DMS153 treated with DMSO at 0.1 percent for 48 hours (cell line): Measurements from ENCODE around the gene FGF14.

ENCODE experiments used
- DNase-seq: peaks from one replicate; lab custom pipeline; 2025; ENCODE audit not compliant: unreplicated experiment; lab: John Stamatoyannopoulos, UW

FGF14 gene

DNA sequence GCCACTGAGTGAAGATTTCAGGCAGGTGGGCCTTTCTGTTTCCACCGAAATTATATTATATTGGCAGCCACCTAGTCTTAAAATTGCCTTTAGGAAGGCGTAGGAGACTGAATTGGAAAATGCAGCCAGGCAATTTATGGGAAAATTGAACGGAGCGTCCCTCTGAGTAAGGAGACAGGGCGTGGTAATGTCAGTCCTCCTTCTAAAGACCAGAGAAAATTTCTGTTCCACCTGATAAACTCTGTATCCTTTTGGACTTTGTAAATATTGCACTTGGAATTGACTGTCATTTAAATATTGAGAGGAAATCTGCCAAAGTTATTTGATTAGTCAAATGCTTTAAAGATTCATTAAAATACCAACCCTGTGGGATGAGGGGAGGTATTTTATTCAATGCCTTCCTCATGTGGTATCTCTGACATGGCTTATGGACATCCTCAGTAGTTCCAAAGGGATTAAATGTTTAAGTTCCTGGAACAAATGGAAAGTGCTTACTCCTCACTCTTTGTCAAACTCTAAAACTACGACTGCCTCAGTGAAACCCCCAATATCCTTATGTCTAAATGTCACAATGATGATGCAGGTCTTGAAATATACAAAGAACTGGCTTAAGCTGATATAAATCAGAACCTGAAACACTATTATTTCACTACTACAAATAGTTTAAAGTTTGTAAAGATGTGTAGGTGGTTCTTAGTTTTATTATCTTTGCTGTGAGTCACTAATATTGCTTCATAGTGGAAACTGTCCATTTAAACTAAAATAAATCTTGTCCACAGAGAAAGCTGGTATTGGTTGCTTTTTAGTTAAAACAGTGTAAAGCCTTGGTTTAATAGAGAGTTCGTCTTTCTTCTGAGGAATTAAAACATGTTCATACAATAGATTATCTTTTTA is 203.2 kb downstream of the FGF14 start:
- no peak for DNase-seq

DNA sequence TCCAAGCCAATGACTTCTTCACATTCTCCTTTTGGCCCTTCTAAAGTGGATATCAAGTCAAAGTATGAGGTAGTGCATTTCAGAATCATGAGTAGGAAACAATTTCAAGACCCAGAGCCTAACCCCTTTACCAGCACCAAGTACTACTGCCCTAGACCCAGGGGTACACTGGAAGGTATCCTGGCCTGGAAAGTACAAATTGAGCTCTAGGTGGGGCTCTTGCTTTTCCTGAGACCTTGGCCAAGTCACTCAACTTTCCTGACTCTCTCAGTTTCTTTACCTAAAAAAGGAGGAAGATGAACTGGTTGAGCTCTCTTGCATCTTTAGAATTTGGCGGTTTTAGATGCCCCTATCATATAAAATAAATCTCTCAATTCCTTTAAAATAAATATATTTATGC is 204.7 kb downstream of the FGF14 start:
- peak; percentile 23 for DNase-seq

DNA sequence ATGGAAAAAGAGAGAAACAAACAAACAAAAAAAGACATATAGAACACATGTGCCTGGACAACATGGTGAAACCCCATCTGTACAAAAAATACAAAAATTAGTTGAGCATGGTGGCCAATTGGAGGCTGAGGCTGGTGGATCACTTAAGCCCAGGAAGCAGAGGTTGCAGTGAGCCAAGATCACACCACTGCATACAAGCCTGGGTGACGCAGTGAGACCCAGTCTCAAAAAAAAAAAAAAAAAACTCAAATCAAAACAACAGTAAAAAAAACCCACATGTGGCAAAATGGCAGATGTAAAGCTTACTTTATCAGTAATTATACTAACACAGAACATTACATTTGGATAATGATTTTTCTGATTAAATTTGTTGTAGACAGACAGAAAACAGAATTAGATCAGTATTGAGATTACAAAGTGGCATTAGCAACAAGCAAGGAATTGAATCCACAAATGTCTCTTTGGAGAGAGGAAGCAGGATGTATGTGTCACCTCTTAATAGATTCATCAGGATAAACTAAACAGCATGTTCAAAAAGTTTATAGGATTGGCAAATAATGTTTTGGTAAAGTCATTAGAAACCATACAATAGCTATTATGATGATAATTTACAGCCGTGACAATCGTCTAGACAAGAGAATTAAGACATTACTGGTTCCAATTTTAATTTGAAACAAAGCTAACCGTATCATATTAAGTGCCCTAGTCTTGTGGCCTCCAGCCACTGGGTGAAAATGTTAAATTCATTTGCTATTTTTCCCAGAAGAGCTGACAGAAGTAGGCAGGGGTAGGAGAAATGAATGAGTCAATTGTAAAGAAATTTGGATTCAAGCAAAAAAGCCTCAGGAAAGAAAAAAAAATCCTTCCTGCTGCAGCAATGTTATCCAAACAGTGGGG is 206.0 kb downstream of the FGF14 start:
- no peak for DNase-seq

DNA sequence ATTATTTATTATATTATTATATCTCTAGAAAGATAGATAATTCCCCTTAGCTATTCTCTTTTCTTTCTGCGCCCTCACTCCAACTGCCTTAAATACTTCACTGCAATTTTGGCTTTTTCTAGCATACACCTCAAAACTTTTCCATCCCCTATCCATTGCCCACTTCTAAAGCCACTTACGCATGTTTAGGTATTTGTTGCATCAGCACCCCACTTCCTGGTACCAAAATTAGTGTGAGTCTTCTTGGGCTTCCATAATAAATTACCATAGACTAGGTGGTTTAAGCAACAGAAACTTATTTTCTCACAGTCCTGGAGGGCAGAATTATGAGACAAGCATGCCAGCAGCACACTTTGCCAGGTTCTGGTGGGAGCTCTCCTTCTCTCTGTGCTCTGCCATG is 209.0 kb downstream of the FGF14 start:
- DNase-seq, result no peak

DNA sequence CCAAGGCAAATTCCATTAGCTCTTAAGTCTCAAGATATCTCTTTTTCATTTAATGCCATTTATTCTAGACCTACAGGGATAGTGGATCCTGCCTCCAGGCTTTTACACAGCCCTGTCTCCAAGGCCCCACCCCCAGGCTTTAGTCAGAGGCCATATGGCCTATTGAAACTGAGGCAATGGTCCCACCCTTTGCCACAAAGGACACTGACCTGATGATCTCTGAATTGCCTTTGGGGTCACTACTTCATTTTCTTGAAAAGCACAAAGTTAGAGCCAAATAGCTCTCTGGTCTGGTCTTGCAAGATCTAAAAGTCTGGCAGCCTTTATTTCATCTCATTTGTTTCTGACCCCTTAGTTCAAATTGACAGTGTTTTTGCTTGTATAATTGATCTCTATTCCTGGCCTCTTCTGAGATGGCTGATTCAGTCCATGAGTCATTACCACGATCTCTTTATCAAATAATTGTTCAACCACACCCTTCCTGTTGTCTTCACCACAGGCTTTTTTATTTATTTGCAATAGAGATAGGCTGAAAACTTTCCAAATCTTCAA is 209.8 kb downstream of the FGF14 start:
- no peak for DNase-seq

DNA sequence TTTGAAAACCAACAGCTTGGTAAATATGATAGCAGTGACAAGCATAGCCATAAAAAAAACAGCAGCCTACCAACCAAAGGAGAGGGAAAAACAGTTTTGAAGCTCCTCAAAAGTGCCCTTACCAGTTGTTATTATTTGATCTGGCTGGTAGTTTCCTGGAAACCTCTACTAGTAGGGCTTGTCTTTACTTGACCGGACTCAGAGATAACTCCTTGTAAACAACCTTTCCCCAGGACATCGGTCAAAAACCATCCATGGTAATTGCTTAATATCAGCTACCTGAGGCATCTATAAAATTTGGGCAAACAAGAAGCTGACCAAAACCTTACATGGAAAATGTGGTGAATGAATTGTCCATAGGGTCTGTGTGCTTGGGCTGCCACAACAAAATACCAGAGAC is 210.9 kb downstream of the FGF14 start:
- no peak for DNase-seq

DNA sequence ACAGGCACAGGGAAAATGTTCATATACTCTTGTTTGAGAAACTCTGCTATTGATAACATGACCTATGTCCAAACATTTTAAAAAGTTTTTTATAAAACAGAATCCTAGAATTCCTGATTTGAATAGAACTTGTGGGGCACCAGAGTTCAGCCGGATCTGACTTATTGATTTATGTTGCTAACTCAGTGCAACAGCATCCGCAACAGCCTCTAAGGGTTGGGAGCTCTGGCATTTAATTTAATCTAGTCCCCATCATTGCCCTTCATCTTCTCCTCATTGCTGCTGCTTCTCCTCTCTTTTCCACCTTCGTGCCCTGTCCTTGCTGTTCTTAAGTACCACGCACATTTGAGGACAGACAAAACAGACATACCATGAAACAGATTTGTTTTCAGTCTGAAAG is 214.5 kb downstream of the FGF14 start:
- DNase-seq, result no peak

DNA sequence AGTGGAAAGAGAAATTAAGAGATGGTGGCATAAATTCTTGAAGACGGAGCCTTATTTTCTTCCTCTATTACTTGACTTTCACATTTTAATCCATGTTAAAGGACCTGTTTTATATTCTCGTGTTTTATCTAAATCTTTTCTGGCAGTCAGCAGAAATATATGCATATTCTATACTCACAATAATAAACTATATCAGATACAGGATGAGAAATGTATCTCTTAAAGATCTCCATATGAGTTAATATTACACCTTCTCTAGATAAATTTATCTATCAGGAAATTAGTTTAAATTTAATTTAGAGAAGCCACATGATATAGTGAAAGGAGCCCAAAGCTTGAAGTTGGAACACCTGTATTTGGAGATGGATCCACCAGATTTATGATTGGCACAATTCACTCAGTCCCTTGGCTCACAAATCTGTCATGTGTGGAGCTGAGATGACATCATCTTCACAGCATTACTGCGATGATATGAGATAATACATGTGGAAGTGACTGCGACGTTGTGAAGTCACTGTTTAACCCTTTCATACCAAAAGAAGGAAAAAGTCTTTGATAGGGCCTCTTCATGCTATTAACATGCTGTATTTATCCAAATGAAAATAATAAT is 216.4 kb downstream of the FGF14 start:
- DNase-seq, result no peak

DNA sequence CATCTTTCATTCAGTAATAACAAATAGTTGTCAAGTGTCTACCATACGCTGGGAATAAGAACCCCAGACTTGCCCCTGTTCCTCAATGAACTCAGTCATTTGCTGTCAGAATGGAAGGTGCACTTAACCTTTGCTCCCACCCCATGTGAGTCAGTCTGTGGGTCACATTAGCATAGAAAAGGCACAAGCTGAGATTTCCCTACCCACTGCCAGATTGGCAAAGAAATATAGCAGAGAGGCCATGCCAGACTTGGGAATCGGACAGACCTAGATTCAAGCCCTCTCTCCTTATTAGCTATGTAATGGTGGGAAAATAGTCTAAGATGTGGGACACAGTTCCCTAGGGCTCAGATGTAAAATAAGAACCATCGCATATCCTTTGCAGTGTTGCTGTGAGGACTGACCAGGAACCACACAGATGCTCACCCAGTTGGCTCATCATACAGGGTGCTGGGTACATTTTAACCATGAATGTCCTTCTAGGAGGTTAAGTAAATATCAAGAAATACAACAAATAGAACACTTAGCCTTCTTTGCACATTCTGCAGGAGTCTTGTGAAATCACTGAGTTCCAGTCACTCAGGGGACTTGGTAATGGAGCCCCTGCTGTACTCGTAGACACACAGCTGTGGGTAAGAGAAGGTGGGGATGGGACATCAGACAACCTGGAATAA is 218.2 kb downstream of the FGF14 start:
- DNase-seq, result no peak

DNA sequence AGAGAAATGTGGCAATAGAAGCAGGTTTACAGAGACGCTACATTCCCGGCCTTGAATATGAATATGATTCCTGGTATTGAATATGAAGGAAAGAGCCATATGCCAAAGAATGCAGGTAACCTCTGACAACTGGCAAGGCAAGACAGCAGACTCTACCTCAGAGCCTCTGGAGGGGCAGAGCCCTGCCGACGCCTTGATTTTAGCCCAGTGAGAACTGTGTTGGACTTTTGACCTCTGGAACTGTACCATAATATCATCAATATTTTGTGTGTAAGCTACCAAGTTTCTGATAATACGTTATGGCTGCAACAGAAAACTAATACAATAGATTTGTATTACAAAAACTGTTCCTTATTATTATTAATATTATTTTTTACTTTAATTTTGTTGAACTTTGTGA is 219.7 kb downstream of the FGF14 start:
- no peak for DNase-seq

DNA sequence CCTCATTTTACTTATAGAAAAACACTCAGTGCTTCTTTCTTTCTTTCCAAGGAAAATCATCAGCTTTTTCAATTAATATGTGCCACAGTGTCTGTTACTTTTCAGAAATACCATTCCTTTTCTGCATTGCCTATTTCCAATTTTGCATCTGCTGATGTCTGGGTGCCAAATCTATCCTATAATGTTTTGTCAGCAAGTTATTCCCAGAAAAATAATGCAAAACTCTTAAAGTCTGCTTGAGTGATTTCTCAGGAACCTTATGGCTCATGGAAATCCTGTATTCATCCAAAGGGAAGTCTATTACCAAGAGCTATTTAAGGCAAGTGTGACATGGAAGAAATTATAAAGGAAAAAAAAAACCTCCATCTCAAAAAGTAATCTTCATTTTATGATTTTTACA is 224.4 kb downstream of the FGF14 start:
- no peak for DNase-seq

DNA sequence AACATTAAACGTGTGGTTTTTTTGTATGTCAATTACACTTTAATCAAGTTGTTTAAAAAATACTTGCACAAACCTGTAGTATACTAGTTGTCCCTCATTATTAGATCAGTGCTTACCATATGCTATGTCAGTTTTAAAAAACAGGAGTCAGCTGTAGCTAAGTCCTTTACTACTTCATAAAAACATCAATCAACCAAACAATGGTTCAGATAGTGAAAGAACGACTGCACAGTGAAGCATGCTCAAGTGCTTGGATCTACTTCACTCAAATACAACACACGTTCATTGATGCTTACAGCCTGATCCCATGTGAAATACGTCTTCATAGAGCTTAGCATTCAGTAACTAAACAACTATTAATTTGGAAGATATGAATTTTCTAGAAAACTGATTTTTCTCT is 225.0 kb downstream of the FGF14 start:
- DNase-seq, result peak; percentile 76

DNA sequence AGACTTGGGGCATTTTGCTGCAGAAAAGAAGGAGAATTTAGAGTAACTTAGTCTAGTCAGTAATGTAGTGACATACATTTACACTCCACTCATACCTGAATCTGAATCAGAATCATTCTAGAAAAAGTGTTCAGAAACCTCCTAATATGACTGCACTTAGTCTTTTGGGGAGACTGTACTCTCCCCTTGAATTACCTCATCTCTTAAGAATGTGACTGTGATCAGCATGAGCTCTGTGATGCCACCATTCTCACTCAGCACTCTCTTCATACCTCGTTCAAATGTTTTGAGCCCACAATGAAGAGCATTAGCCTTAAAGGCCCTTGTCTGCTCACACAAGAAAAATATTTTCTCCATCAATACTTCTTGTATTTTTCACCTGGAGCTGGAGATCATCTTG is 229.4 kb downstream of the FGF14 start:
- DNase-seq, result no peak

DNA sequence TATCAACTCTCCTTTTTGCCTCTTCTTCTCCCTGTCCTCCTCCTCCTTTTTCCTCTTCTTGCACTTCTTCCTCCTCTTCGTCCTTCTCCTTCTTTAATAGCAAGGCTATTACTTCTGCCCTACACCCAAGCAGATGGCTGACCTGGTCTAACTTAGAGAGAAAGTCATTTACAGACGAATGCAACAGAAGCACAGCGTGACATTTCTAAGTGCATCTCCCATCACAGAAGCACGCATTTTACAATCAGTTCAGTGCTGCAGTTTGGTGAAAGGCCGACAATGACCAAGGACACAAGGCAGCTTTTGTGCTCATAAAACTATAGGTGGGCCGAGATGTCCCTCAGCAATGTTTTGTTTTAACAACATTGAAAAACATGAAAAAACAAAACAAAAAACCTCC is 231.5 kb downstream of the FGF14 start:
- no peak for DNase-seq

DNA sequence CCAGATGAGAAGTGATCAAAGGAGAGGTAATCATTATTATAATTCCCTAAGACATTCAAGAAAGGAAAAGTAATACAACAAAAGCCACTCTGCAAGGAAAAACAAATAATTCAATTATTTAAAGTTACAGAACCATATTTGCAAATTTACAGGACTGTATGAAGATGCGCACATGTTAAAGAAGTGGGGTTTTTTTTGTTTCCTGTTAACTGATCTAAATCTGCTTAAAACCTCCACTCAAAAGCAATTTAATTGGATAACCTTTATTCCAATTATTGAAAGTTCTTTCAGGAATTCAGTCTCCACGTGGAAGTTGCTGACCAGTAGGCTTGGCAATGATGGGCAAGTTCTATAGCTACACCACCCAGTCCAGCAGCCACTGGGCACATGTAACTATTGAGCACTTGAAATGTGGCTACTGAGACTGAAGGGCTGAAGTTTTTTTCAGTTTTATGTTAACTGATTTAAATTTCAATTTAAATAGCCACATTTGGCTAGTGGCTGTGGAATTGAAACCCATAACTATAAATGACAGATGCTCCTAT is 232.3 kb downstream of the FGF14 start:
- DNase-seq, result no peak

DNA sequence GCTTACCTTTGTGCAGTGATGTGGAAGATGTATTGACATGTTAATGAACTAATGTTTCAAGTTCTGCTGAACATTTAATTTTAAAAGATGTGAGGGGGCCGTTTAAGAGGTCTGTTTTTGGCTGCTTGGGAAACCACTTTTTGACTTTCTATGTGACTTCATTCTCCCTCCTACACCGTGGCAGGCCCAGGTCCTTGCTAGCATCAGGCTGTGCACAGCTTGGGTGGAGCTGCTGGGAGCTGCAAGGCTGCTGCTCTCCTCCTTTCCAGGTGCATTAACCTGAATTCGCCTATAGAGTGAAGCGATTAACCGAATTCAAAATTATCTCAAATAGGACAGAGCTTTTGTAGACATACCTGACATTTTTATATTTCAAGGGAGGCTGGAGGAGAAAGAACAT is 249.1 kb downstream of the FGF14 start:
- no peak for DNase-seq

DNA sequence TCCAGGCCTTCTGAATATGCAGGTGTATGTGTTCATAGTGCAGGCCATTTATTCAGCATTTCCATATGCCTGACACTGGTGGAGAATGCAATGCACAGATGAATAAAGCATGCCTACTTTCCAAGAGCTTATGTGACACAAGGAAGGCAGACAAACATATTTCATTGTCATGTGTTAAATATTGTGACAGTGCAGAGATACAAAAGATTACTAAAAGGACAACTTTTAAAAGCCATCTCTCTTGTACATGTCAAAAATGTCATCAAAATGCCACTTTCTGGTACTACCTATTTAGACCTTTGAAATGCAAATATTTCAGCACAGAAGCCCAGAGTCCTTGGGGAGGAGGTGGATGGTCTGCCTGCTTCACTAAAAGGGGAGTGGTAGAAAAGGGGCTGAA is 254.5 kb downstream of the FGF14 start:
- no peak for DNase-seq

DNA sequence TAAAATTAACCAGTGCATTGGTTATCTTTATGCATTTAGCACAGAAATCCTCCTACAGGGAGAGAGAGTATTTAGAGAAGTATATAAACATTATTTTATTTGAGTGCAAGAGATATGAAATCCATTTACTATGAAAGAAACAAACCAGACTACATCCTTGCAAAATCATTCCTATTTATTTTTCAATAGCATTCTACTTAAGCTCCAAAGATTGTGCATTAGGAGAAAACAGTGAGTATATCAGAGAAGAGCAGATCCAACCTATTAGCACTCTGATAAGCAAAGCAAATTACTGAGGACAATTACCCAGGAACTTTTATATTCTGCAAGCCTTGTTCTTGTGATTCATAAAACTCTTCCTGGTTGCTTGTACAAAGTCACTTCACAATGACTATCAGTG is 256.1 kb downstream of the FGF14 start:
- DNase-seq, result no peak

DNA sequence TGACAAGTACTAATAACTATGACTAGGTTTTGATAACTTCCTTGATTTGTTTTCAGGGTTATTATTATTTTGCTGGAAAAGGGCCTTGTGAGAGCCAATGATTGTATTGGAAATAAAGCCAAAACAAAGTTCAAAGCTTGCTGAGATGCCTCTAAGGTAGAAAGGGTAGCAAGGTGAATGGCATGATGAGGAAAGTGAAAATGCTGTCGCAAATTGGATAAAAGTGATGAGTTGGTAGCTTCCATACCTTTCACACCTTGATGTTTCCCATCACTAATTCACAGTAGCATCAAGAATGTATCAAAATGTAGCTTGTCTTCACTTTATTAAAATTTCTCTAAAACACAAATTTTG is 259.4 kb downstream of the FGF14 start:
- no peak for DNase-seq

DNA sequence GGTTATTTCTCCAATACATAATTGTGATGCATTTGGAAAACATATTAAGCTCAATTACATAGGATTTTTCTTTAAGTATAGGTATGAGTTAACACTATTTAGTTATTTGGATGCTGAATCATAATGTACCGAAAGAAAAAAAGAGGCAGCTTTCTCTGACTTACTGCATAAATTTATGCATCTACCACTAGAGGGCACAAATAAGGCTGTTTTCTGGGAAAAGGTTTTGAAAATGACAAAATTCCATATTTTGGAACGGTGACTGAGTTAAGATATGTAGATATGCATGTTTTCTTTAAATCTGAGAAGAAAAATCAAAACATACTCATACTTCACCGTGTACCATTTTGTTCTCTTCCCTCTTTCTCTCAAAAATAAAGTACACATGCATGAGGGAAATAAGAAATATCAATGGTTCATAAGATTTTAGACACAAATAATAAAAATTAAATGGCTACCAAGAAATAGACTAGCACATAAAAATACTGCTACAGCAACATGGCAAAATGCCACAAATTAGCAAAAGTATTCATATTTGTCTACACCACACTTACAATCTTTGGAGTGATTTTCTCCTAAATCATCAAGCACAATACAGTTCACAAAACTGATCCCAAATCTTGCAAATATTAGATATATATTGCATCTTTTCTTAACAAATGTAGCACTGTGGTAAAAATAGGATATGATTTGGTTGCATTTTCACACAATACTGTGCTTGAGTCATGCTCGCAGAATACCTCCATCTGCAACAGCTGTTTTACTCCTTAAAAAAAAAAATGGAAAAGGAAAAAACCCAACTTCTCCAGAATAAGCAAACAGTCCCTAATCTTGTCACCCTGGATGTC is 260.0 kb downstream of the FGF14 start:
- DNase-seq, result no peak
